Activated T-helper 17 cell treated with anti-CD3 and anti-CD28 coated beads, Interleukin-2, amount 50 U/mL, for 72 hours (primary cell): Measurements from ENCODE around the gene MAPKBP1. TPM values are rescaled to one million over a fixed set of nuclear protein-coding genes. Genes with fewer than 3 reads are reported as not detected.
A peak's percentile ranks its signal among the peaks of the same experiment; 100 is the strongest.

Experiments
- ATAC-seq: fragments of 150-1000 bp; cut with Tn5 transposase; replicated peaks from 2 replicates; pipeline ENCODE4 v1.10.0; 2021; ENCODE audit warnings: mild to moderate bottlenecking, moderate library complexity
- H3K27ac Mint-ChIP-seq: one replicate; pipeline ENCODE4 v1.8.0; 2022; ENCODE audit warnings: mixed read lengths
- H3K27me3 Mint-ChIP-seq: one replicate; pipeline ENCODE4 v1.8.0; 2022; ENCODE audit warnings: mixed read lengths
- H3K36me3 Mint-ChIP-seq: one replicate; pipeline ENCODE4 v1.8.0; 2022; ENCODE audit warnings: low read depth, mild to moderate bottlenecking, mixed read lengths
- H3K4me1 Mint-ChIP-seq: one replicate; pipeline ENCODE4 v1.8.0; 2022; ENCODE audit warnings: mixed read lengths
- H3K4me3 Mint-ChIP-seq: one replicate; pipeline ENCODE4 v1.8.0; 2022; ENCODE audit warnings: mild to moderate bottlenecking, mixed read lengths
- H3K9me3 Mint-ChIP-seq: one replicate; pipeline ENCODE4 v1.8.0; 2022; ENCODE audit warnings: mixed read lengths
- total RNA-seq, 2 donors: library from RNA; stranded (reverse); gene quantifications; one replicate each; pipeline ENCODE4 v1.2.3, GENCODE V29; 2022

Gene MAPKBP1
- total RNA-seq, 2 donors from 2014 or later = 33.7 to 45.5 TPM

DNA sequence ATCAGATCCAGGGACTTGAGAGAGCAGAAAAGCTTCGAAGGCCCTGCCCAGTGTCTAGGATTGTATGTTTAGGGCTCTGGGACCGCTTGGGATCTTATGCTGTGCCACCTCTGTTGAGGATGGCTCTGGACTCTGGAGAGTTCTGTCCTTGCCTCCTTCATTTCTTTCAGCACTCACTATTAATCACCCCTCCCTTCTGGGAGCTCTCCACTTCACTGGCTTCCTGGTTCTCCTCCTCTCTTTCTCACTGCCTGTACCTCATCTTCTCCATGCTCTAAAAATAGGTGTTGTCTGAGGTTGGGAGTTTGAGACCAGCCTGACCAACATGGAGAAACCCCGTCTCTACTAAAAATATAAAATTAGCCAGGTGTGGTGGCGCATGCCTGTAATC lies 17.3 kb downstream of the MAPKBP1 start:
- Mint-ChIP-seq H3K9me3 (no peaks in the 10 kb centered on the region), H3K27ac (peak overlapping the region; percentile 55), H3K4me3 (peak overlapping the region; percentile 1), H3K4me1 (peaks cover 37% of the 10 kb centered on the region), H3K27me3 (no peaks in the 10 kb centered on the region), H3K36me3 (no peaks in the 10 kb centered on the region)
- ATAC-seq = no peak

DNA sequence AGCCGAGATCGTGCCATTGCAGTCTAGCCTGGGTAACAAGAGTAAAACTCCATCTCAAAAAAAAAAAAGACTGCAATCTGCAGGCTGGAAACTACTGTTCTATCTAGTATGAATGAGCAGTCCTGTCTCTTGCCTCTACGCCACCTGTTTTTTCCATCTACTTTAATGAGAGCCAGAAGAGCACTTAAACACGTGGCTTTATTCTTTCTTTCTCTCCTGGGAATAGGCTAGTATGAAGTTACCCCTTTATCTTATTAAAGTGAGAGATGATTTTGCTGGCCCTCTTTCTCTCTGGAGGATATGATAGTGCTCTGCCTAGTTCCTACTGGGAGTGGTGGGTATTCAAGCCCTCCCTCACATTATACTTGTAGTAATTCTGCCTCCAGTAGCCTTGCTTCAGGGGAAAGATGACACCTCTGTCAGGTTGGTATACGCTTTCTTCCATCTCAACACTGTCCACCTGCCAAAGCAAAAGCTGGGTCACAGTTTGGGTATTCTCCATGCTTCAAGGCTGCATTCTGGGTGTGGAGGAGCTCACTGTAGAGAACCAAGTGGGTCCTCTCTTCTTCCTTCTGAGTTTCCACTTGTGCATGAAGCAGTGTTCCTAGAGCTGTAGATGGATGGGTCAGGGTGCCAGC lies 17.8 kb downstream of the MAPKBP1 start:
- H3K27me3 Mint-ChIP-seq = no peaks in the 10 kb centered on the region
- no peaks in the 10 kb centered on the region for H3K36me3 Mint-ChIP-seq
- no peak for ATAC-seq
- no peak overlapping the region for H3K4me3 Mint-ChIP-seq
- no peaks in the 10 kb centered on the region for H3K9me3 Mint-ChIP-seq
- peaks cover 41% of the 10 kb centered on the region for H3K4me1 Mint-ChIP-seq
- peak overlapping the region; percentile 55 for H3K27ac Mint-ChIP-seq

- H3K4me3 Mint-ChIP-seq = no peak overlapping the region
- peaks cover 34% of the 10 kb centered on the region for H3K4me1 Mint-ChIP-seq
Measured at GRCh38 chr15:41794081-41794480, 19.8 kb downstream of the MAPKBP1 start.

DNA sequence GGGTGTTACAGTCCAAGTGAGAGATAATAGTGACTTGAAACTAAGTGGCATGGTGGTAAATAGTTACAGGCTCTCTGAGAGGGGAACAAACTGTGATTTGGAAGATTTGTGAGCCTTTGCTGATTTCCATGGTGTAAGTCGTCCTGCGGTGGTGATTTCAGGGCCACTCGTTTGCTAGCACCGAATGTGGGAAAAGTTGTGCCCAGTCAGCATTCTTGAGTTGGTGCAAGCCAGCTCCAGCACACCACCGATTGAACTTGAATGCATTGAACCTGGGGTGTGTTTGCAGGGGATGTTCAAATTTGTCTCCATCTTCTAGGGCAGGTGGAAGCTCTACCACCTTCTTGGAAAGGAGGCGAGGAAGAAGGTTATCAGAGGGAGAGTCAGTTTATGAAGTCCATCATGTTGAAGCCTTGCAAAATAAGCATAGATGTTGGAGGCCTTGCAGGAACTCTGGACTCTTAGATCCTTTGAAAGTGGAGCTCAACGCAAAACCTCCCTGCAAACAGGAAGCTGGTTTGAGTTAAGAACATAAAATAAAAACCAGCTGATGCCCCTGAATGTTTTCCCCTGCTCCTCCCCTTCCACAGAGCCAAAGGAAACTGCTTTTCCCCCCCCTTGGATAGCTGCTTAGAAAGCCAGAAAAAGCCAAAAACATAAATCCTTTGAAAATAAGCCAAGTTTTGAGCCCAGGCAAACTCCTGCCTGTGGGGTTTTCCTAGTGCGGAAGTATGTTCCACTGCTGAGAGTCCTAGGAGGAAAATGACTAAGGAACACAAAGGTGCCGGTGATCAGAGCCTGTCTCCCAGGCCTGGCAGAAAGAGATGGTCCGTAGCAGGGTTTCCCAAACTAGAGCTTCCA lies 21.9 kb downstream of the MAPKBP1 start:
- no peak for ATAC-seq
- Mint-ChIP-seq H3K9me3 (no peaks in the 10 kb centered on the region), H3K27ac (no peak overlapping the region), H3K4me1 (peaks cover 21% of the 10 kb centered on the region), H3K4me3 (no peak overlapping the region), H3K36me3 (peaks cover 19% of the 10 kb centered on the region), H3K27me3 (no peaks in the 10 kb centered on the region)

More at GRCh38 chr15:41794081-41794480, 19.8 kb downstream of the MAPKBP1 start:
- H3K27me3 Mint-ChIP-seq = no peaks in the 10 kb centered on the region
- no peaks in the 10 kb centered on the region for H3K36me3 Mint-ChIP-seq
- no peak overlapping the region for H3K27ac Mint-ChIP-seq
- no peaks in the 10 kb centered on the region for H3K9me3 Mint-ChIP-seq
- no peak for ATAC-seq

DNA sequence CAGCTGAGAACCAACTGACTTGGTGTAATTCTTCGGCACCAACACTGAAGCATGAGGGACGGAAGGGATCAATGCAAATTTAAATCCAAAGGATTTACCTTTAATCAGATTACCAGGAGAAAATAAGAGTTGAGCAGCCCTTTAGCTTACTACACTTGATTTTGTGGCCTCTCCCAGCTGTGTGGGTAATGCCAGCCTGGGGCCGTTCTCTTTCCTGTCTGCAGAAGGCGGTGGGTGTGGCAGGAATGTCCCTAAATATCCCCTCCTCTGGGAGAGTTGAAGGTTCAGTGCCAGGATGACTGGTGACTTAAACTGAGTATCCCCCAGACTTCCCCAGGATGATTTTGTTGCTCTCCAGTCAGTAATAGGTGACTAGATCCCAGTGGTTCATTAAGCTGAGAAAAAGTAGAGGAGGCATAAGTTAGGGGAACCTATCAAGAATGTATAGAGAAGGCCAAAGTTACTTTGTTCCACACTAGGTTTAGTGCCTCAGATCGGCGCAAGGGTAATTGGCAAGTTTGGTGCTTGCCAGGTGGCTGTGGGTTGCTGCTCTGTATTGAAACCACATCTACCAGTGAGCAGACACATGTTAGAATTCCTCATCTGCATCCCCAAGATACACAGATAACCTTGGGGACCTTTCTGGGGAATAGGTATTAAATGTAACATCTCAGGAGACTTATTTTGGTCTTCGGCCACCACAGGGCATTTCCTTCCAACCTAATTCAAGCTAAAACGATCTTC lies 23.1 kb downstream of the MAPKBP1 start:
- Mint-ChIP-seq H3K27ac (peak overlapping the region; percentile 38), H3K27me3 (no peaks in the 10 kb centered on the region), H3K4me3 (no peak overlapping the region), H3K9me3 (no peaks in the 10 kb centered on the region), H3K4me1 (peaks cover 15% of the 10 kb centered on the region), H3K36me3 (peaks cover 22% of the 10 kb centered on the region)
- ATAC-seq = peak; percentile 23

DNA sequence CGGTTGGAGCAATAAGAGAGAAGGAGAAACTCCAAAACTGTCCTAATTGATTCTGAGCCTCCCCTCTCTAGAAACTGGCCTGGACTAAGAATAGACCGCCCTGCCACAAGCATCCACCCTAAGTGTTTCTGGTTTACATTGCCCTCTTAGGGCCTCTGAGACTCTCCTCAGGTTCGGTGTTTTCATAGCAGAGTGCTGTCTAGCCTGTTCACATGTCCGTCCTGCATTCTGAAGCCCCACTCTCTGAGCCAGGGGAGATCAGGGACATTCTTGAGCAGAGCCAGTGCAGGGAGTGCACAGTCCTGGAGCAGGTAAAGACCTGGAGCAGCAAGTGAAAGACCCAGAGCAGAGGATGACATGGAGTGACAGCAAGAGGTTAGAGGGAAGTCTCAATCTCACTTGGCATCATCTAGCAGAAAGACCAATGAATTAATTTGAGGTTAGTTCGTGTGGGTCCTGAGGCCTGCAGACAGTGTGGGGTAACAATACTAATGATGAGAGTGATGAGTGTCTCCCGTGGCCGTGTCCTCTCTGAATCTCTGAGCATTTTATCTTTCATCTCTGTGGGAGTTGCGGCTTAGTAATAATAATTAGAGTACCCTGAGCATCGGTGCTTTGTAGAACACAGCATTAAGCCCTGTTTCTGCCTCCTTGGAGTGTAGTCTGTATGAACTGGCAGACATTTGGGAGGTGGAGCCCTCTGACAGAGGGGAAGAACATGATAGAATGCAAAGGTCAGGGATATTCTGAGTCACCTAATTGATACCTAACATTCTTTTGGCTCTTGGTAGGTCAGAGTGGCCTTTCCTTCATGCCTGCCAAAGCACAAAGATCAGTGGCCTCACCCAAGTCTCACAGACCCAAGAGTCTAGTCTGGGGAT lies 24.6 kb downstream of the MAPKBP1 start:
- Mint-ChIP-seq H3K27ac (peak overlapping the region; percentile 23), H3K4me3 (no peak overlapping the region), H3K27me3 (no peaks in the 10 kb centered on the region), H3K36me3 (peaks cover 22% of the 10 kb centered on the region), H3K4me1 (peaks cover 15% of the 10 kb centered on the region), H3K9me3 (no peaks in the 10 kb centered on the region)
- peak; percentile 59 for ATAC-seq

GRCh38 chr15:41799488-41799805 lies 25.2 kb downstream of the MAPKBP1 start:
- Mint-ChIP-seq H3K27ac (peak overlapping the region; percentile 23), H3K36me3 (peaks cover 22% of the 10 kb centered on the region), H3K9me3 (no peaks in the 10 kb centered on the region), H3K27me3 (no peaks in the 10 kb centered on the region), H3K4me1 (peaks cover 15% of the 10 kb centered on the region), H3K4me3 (no peak overlapping the region)
- ATAC-seq = peak; percentile 59

DNA sequence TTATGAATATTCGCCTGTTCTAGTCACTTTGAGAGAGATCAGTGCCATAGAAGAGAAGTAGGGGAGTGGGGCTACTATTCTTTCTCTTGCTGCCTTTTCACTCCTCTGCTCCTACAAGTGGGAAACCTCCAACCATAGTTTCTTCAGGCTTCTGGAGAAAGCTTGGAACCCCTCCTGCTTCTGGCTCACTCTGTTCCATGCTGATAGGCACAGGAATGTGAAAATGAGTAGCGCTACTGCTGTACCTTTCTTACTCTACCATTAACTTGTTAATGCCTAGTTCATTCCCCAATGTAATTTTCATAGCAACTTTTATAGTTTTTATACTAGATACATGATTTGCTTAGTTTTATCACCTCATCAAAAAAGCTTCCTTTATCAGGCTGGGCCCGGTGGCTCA lies 26.9 kb downstream of the MAPKBP1 start:
- Mint-ChIP-seq H3K27me3 (no peaks in the 10 kb centered on the region), H3K9me3 (no peaks in the 10 kb centered on the region), H3K4me1 (peaks cover 11% of the 10 kb centered on the region), H3K36me3 (peaks cover 22% of the 10 kb centered on the region), H3K27ac (no peak overlapping the region), H3K4me3 (no peak overlapping the region)
- no peak for ATAC-seq

DNA sequence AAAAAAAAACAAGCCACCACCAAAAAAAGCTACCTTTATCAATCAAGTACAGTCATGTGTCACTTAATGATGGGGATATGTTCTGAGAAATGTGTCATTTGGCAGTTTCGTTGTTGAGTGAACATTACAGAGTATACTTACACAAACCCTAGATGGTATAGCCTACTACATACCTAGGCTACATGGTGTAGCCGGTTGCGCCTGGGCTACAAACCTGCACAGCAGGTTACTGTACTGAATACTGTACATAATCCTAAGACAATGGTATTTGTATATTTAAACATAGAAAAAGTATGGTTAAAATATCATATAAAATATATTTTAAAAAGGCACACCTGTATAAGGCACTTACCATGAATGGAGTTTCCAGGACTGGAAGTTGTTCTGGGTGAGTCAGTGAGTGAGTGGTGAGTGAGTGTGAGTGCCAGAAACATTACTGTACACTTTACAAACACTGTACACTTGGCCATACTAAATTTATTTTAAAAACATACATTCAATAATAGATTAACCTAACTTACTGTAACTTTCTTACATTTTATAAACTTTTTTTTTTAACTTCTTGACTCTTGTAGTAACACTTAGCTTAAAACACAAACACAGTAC lies 27.7 kb downstream of the MAPKBP1 start:
- H3K4me3 Mint-ChIP-seq = no peak overlapping the region
- ATAC-seq = no peak
- H3K4me1 Mint-ChIP-seq = peaks cover 9% of the 10 kb centered on the region
- peaks cover 22% of the 10 kb centered on the region for H3K36me3 Mint-ChIP-seq
- no peaks in the 10 kb centered on the region for H3K27me3 Mint-ChIP-seq
- H3K27ac Mint-ChIP-seq = no peak overlapping the region
- H3K9me3 Mint-ChIP-seq = no peaks in the 10 kb centered on the region

- peaks cover 8% of the 10 kb centered on the region for H3K4me1 Mint-ChIP-seq
- no peak overlapping the region for H3K4me3 Mint-ChIP-seq
- peaks cover 22% of the 10 kb centered on the region for H3K36me3 Mint-ChIP-seq
- ATAC-seq = no peak
- H3K9me3 Mint-ChIP-seq = no peaks in the 10 kb centered on the region
- H3K27me3 Mint-ChIP-seq = no peaks in the 10 kb centered on the region
- peak overlapping the region; percentile 53 for H3K27ac Mint-ChIP-seq
Measured at GRCh38 chr15:41804361-41804760, 30.1 kb downstream of the MAPKBP1 start.

DNA sequence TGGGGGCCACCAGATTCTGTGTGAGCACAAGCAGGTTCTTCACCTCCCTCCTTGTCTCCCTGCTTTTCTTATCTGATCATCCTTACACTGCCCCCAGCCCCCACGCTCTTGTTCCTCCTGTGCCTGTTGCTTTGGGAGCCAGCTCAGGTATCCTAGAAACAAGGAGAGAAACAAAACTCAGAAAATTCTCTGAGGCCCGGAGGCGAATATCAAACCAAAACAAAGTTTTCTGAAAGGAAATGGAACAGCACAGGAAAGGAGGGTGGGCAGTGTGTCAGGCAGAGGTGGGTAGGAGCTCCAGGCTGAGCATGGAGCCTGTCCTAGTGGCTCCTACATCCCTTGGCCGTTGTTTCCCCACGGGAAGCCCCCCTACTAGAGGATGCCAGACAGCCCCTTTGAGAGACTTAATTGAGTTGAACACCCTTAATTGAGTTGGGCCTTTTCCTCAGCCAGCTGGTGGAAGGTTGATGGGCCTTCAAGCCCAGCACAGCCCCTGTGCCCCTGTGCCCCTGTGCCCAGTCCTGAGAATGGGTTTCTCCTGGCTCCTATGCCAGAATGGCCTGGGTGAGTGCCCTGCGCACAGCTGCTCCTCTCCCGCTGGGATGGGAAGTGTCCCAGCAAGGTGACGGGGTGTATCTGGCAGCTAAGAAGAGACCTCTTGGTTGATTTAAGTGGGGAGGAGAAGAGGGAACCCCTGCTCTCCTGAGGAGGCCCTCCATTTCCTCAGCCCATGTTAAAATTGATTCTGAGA lies 30.8 kb downstream of the MAPKBP1 start:
- Mint-ChIP-seq H3K36me3 (peaks cover 14% of the 10 kb centered on the region), H3K4me1 (peaks cover 10% of the 10 kb centered on the region), H3K9me3 (no peaks in the 10 kb centered on the region), H3K4me3 (no peak overlapping the region), H3K27me3 (no peaks in the 10 kb centered on the region), H3K27ac (peak overlapping the region; percentile 62)
- ATAC-seq = no peak

GRCh38 chr15:41805711-41806110 lies 31.4 kb downstream of the MAPKBP1 start:
- ATAC-seq = no peak

More at GRCh38 chr15:41805711-41806110, 31.4 kb downstream of the MAPKBP1 start:
- Mint-ChIP-seq H3K9me3 (no peaks in the 10 kb centered on the region), H3K27ac (peak overlapping the region; percentile 62), H3K4me3 (no peak overlapping the region), H3K27me3 (no peaks in the 10 kb centered on the region), H3K4me1 (peaks cover 13% of the 10 kb centered on the region), H3K36me3 (peaks cover 8% of the 10 kb centered on the region)
